ENCODE results near the gene LIX1. TPM values are rescaled to one million over a fixed set of nuclear protein-coding genes. Genes with fewer than 3 reads are reported as not detected.
"Not testable (repeated sequence)": the region's sequence is repeated elsewhere in the genome, so short reads cannot be mapped to it uniquely, and the experiment has no call there.

LIX1 gene
- polyA plus RNA-seq (2013, experiment 1 of 2) = 131 TPM
- 135 TPM for polyA plus RNA-seq (2013, experiment 2 of 2)

DNA sequence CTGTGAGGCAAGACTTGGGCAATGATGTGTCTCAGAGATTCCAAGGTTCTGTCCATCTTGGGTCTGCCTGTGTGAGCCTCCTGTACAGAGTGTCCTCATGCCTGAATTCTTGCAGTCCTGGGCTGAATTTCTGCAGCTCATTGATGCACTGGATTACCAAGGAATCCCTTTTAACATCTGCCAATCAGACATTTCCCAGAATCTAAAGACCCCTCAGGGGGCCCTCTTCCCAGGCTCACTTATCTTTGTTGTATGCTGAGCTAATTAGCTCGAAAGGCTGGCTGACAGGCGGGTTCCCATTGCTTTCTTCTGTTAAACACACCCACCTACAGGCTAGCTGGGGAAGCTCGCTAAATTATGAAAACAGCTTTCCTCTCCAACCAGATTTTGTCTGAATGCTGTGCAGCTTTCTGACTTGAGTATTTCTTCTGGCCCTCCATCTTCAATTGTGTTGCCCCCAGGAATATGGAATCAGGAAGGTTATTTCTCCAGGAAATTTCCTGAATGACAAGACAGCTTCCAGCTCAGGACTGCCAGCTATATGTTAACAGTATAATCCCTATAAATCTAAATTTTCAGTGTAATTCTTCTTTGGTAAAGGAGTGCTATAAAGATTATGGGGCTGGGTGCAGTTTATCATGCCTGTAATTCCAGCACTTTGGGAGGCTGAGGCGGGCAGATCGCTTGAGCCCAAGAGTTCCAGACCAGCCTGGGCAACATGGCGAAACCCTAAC lies at the start of gene LIX1:
Gene LIX1, minus strand, starts transcription at position 91 of the 734 bp plus-strand sequence. Its CDS starts 35 bp downstream, at position 56.
- no peak within 1 kb of the TSS for H3K9ac ChIP-seq (ENCODE audit: low read depth, low read length, poor library complexity)
- H3K4me2 ChIP-seq (ENCODE audit: insufficient read depth, low read length, poor library complexity, severe bottlenecking) = peak within 1 kb of the TSS; percentile 32
- H3K4me3 ChIP-seq (ENCODE audit: low read length in 2 of 2) = peak within 1 kb of the TSS; percentile 51 to 80
- H3K23ac ChIP-seq (ENCODE audit: low read depth, low read length, poor library complexity) = no peak within 1 kb of the TSS
- no peak within 1 kb of the TSS for H2AK5ac ChIP-seq (ENCODE audit: low read depth, low read length)
- no peak within 1 kb of the TSS for H4K91ac ChIP-seq (ENCODE audit: low read depth, low read length, poor library complexity)
- no peak within 1 kb of the TSS for H2BK15ac ChIP-seq (ENCODE audit: low read length)
- H3K14ac ChIP-seq (ENCODE audit: low read length) = no peak within 1 kb of the TSS
- no peak within 1 kb of the TSS for H3K18ac ChIP-seq (ENCODE audit: low read length)
- H3K27me3 ChIP-seq (ENCODE audit: control insufficient read depth in 3 of 3, insufficient read depth in 3 of 3, low read depth in 1 of 3, low read length in 3 of 3) = no peaks in the 10 kb centered on the region
- no peak within 1 kb of the TSS for H3K4ac ChIP-seq (ENCODE audit: low read length)
- peak within 1 kb of the TSS; percentile 96 for H3K27ac ChIP-seq (replicated peaks; ENCODE audit: low read length)
- H3K4me1 ChIP-seq (ENCODE audit: control insufficient read depth in 2 of 2, insufficient read depth in 1 of 2, low read depth in 1 of 2, low read length in 2 of 2) = peaks cover 12 to 13% of the 10 kb centered on the region in 2 donors
- H3K36me3 ChIP-seq (replicated peaks in 1 of 2; ENCODE audit: control insufficient read depth in 2 of 2, insufficient read depth in 2 of 2, low read length in 2 of 2) = no peaks in the 10 kb centered on the region
- DNase-seq (ENCODE audit: low spot score) = peak; percentile 93
- H3K79me1 ChIP-seq (ENCODE audit: low read depth, low read length) = peaks cover 2% of the 10 kb centered on the region
- peak within 1 kb of the TSS; percentile 49 for H2AFZ ChIP-seq (ENCODE audit: low read length)
- no peak within 1 kb of the TSS for H4K8ac ChIP-seq (ENCODE audit: low read depth, low read length)
- H2BK5ac ChIP-seq (ENCODE audit: low read length) = no peak within 1 kb of the TSS
- H2BK12ac ChIP-seq (ENCODE audit: low read length) = no peak within 1 kb of the TSS
- H3K9me3 ChIP-seq (replicated peaks in 1 of 2; ENCODE audit: control insufficient read depth in 2 of 2, insufficient read depth in 1 of 2, low read depth in 1 of 2, low read length in 2 of 2) = no peaks in the 10 kb centered on the region
- no CpG with 5 or more reads among the region's 6 CpGs for WGBS, 2 donors (ENCODE audit: extremely low coverage in 2 of 2, insufficient read length in 2 of 2, insufficient replicate concordance in 1 of 2)
- no peak within 1 kb of the TSS for H2BK120ac ChIP-seq (ENCODE audit: low read depth, low read length)

DNA sequence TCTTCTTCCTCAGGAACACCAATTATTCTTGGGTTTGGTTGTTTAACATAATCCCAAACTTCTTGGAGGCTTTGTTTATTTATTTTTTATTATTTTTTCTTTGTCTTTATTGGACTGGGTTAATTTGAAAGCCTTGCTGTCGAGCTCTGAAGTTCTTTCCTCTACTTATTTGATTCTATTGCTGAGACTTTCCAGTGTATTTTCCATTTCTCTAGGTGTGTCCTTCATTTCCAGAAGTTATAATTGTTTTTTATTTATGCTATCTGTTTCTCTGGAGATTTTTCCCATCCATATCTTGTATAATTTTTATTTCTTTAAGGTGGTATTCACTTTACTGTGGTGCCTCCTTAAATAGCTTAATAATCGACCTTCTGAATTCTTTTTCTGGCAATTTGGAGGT lies 49.5 kb upstream of the LIX1 start:
- Histone ChIP-seq H4K8ac (ENCODE audit: low read depth, low read length) (no peak overlapping the region), H3K4ac (ENCODE audit: low read length) (no peak overlapping the region), H3K4me3 (ENCODE audit: low read length in 2 of 2) (no peak overlapping the region), H2BK5ac (ENCODE audit: low read length) (no peak overlapping the region), H3K4me2 (ENCODE audit: insufficient read depth, low read length, poor library complexity, severe bottlenecking) (no peak overlapping the region), H2AFZ (ENCODE audit: low read length) (no peak overlapping the region), H3K23ac (ENCODE audit: low read depth, low read length, poor library complexity) (no peak overlapping the region), H3K79me1 (ENCODE audit: low read depth, low read length) (no peaks in the 10 kb centered on the region), H2AK5ac (ENCODE audit: low read depth, low read length) (no peak overlapping the region), H2BK120ac (ENCODE audit: low read depth, low read length) (no peak overlapping the region), H3K18ac (ENCODE audit: low read length) (no peak overlapping the region), H3K4me1 (ENCODE audit: control insufficient read depth in 2 of 2, insufficient read depth in 1 of 2, low read depth in 1 of 2, low read length in 2 of 2) (peaks cover 0 to 5% of the 10 kb centered on the region in 2 donors), H3K9ac (ENCODE audit: low read depth, low read length, poor library complexity) (no peak overlapping the region), H3K14ac (ENCODE audit: low read length) (no peak overlapping the region), H3K27me3 (ENCODE audit: control insufficient read depth in 3 of 3, insufficient read depth in 3 of 3, low read depth in 1 of 3, low read length in 3 of 3) (no peaks in the 10 kb centered on the region), H2BK15ac (ENCODE audit: low read length) (no peak overlapping the region), H3K27ac (replicated peaks; ENCODE audit: low read length) (no peak overlapping the region), H3K9me3 (replicated peaks in 1 of 2; ENCODE audit: control insufficient read depth in 2 of 2, insufficient read depth in 1 of 2, low read depth in 1 of 2, low read length in 2 of 2) (peaks cover 0 to 6% of the 10 kb centered on the region in 2 donors), H2BK12ac (ENCODE audit: low read length) (no peak overlapping the region), H3K36me3 (replicated peaks in 1 of 2; ENCODE audit: control insufficient read depth in 2 of 2, insufficient read depth in 2 of 2, low read length in 2 of 2) (peaks cover 0 to 1% of the 10 kb centered on the region in 2 donors), H4K91ac (ENCODE audit: low read depth, low read length, poor library complexity) (no peak overlapping the region)
- WGBS, 2 donors (ENCODE audit: extremely low coverage in 2 of 2, insufficient read length in 2 of 2, insufficient replicate concordance in 1 of 2) = no CpG with 5 or more reads among the region's 2 CpGs
- no peak for DNase-seq (ENCODE audit: low spot score)

DNA sequence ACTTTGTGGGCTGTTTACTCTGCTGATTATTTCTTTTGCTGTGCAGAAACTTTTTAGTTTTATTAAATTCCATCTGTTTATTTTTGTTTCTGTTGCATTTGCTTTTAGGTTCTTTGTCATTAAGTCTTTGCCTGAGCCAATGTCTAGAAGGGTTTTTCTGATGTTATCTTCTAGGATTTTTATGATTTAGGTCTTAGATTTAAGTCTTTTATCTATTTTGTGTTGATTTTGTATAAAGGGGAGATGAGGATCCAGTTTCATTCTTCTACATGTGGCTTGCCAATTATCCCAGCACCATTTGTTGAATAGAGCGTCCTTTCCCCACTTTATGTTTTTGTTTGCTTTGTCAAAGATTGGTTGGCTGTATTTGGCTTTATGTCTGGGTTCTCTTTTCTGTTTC lies 47.1 kb upstream of the LIX1 start:
- H3K4me2 ChIP-seq (ENCODE audit: insufficient read depth, low read length, poor library complexity, severe bottlenecking); H3K79me1 ChIP-seq (ENCODE audit: low read depth, low read length); DNase-seq (ENCODE audit: low spot score); H3K27ac ChIP-seq (replicated peaks; ENCODE audit: low read length); H2BK12ac ChIP-seq (ENCODE audit: low read length); H3K9me3 ChIP-seq (replicated peaks in 1 of 2; ENCODE audit: control insufficient read depth in 2 of 2, insufficient read depth in 1 of 2, low read depth in 1 of 2, low read length in 2 of 2); H3K4me3 ChIP-seq (ENCODE audit: low read length in 2 of 2); H2AFZ ChIP-seq (ENCODE audit: low read length); H3K4ac ChIP-seq (ENCODE audit: low read length); H3K9ac ChIP-seq (ENCODE audit: low read depth, low read length, poor library complexity); H2BK120ac ChIP-seq (ENCODE audit: low read depth, low read length); H3K18ac ChIP-seq (ENCODE audit: low read length); H2BK15ac ChIP-seq (ENCODE audit: low read length); H3K23ac ChIP-seq (ENCODE audit: low read depth, low read length, poor library complexity); H2BK5ac ChIP-seq (ENCODE audit: low read length); H2AK5ac ChIP-seq (ENCODE audit: low read depth, low read length); H3K14ac ChIP-seq (ENCODE audit: low read length); H3K4me1 ChIP-seq (ENCODE audit: control insufficient read depth in 2 of 2, insufficient read depth in 1 of 2, low read depth in 1 of 2, low read length in 2 of 2); H3K36me3 ChIP-seq (replicated peaks in 1 of 2; ENCODE audit: control insufficient read depth in 2 of 2, insufficient read depth in 2 of 2, low read length in 2 of 2); H4K8ac ChIP-seq (ENCODE audit: low read depth, low read length); H4K91ac ChIP-seq (ENCODE audit: low read depth, low read length, poor library complexity); H3K27me3 ChIP-seq (ENCODE audit: control insufficient read depth in 3 of 3, insufficient read depth in 3 of 3, low read depth in 1 of 3, low read length in 3 of 3): not testable (repeated sequence)
- WGBS, 2 donors (ENCODE audit: extremely low coverage in 2 of 2, insufficient read length in 2 of 2, insufficient replicate concordance in 1 of 2) = no CpG with 5 or more reads among the region's 1 CpG

DNA sequence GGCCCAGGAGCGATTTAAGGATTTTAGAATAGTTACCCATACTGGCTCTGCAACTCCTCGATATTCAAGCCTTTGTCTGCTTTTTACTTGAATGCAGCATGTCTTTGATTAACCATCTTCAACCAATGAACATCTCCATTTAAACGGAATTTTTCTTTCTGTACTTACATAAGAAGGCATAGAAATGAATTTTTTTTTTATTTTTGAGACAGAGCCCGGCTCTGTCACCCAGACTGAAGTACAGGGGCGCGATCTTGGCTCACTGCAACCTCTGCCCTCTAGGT lies 41.5 kb upstream of the LIX1 start:
- Histone ChIP-seq H3K4me1 (ENCODE audit: control insufficient read depth in 2 of 2, insufficient read depth in 1 of 2, low read depth in 1 of 2, low read length in 2 of 2) (peaks cover 0 to 2% of the 10 kb centered on the region in 2 donors), H3K9ac (ENCODE audit: low read depth, low read length, poor library complexity) (no peak overlapping the region), H4K91ac (ENCODE audit: low read depth, low read length, poor library complexity) (no peak overlapping the region), H3K9me3 (replicated peaks in 1 of 2; ENCODE audit: control insufficient read depth in 2 of 2, insufficient read depth in 1 of 2, low read depth in 1 of 2, low read length in 2 of 2) (peaks cover 0 to 14% of the 10 kb centered on the region in 2 donors), H3K14ac (ENCODE audit: low read length) (no peak overlapping the region), H3K79me1 (ENCODE audit: low read depth, low read length) (no peaks in the 10 kb centered on the region), H3K4me3 (ENCODE audit: low read length in 2 of 2) (peak overlapping the region; percentile 67 to 84), H2BK15ac (ENCODE audit: low read length) (no peak overlapping the region), H2BK12ac (ENCODE audit: low read length) (no peak overlapping the region), H3K36me3 (replicated peaks in 1 of 2; ENCODE audit: control insufficient read depth in 2 of 2, insufficient read depth in 2 of 2, low read length in 2 of 2) (peaks cover 0 to 15% of the 10 kb centered on the region in 2 donors), H3K27me3 (ENCODE audit: control insufficient read depth in 3 of 3, insufficient read depth in 3 of 3, low read depth in 1 of 3, low read length in 3 of 3) (no peaks in the 10 kb centered on the region), H3K4me2 (ENCODE audit: insufficient read depth, low read length, poor library complexity, severe bottlenecking) (no peak overlapping the region), H2BK120ac (ENCODE audit: low read depth, low read length) (no peak overlapping the region), H2AK5ac (ENCODE audit: low read depth, low read length) (no peak overlapping the region), H2BK5ac (ENCODE audit: low read length) (no peak overlapping the region), H3K4ac (ENCODE audit: low read length) (no peak overlapping the region), H3K27ac (replicated peaks; ENCODE audit: low read length) (no peak overlapping the region), H2AFZ (ENCODE audit: low read length) (peak overlapping the region; percentile 91), H4K8ac (ENCODE audit: low read depth, low read length) (no peak overlapping the region), H3K23ac (ENCODE audit: low read depth, low read length, poor library complexity) (no peak overlapping the region), H3K18ac (ENCODE audit: low read length) (no peak overlapping the region)
- DNase-seq (ENCODE audit: low spot score) = no peak
- no CpG with 5 or more reads among the region's 6 CpGs for WGBS, 2 donors (ENCODE audit: extremely low coverage in 2 of 2, insufficient read length in 2 of 2, insufficient replicate concordance in 1 of 2)
